ENCODE results near the gene CLEC17A. TPM values are rescaled to one million over a fixed set of nuclear protein-coding genes. Genes with fewer than 3 reads are reported as not detected.

The CLEC17A gene
- total and polyA plus RNA-seq, 2 of the 13 experiments (the other 11 are each of a cell fraction or from before 2014, with no cell fraction given): not detected

GRCh38 chr19:14562660-14563589 is 20.0 kb upstream of the CLEC17A start (continued):
- TF ChIP-seq ZNF704 (CRISPR knock-in tag; IDR thresholded peaks at IDR 0.05; ENCODE audit: borderline replicate concordance) (no peak), ZNF510 (CRISPR knock-in tag; IDR thresholded peaks at IDR 0.05; ENCODE audit: low read depth) (no peak), SRY (CRISPR knock-in tag; IDR thresholded peaks at IDR 0.05) (no peak), ZNF619 (CRISPR knock-in tag; IDR thresholded peaks at IDR 0.05) (no peak), ZBTB42 (CRISPR knock-in tag; IDR thresholded peaks at IDR 0.05) (no peak), IRX3 (CRISPR knock-in tag; IDR thresholded peaks at IDR 0.05; ENCODE audit: borderline replicate concordance, low read depth) (no peak), MLX (CRISPR knock-in tag; IDR thresholded peaks at IDR 0.05) (no peak), ZNF180 (CRISPR knock-in tag; IDR thresholded peaks at IDR 0.05; ENCODE audit: borderline replicate concordance, low read depth) (no peak), GZF1 (CRISPR knock-in tag; IDR thresholded peaks at IDR 0.05) (no peak), ZNF335 (CRISPR knock-in tag; IDR thresholded peaks at IDR 0.05) (no peak), ZNF737 (CRISPR knock-in tag; IDR thresholded peaks at IDR 0.05; ENCODE audit: borderline replicate concordance) (no peak)

- H3K27ac ChIP-seq (ENCODE audit: extremely low read length, insufficient read depth, low read length): no peak overlapping the region
- peaks cover 4 to 19% of the 10 kb centered on the region in 2 experiments; a peak in 3 of 5 replicates for H3K36me3 ChIP-seq (replicated peaks in 1 of 2; ENCODE audit: control insufficient read depth in 1 of 2, insufficient read depth in 2 of 2, low read length in 2 of 2)
- POLR2A ChIA-PET: no interaction called here
- intact Hi-C loops (cut with micrococcal nuclease; ENCODE audit: unreplicated experiment) (no loop called here), in situ Hi-C loops (cut with HindIII; ENCODE audit: extremely low pct_ligation_motif_present, low pct_unique_long_range_greater_than_20kb) (no loop called here)
- no peak overlapping the region for H3K4me3 ChIP-seq (replicated peaks in 1 of 3; ENCODE audit: insufficient read depth in 1 of 3, low read depth in 2 of 3, low read length in 3 of 3)
- no peaks in the 10 kb centered on the region for H3K9me3 ChIP-seq (ENCODE audit: low read length)
- no peaks in the 10 kb centered on the region for H3K27me3 ChIP-seq (ENCODE audit: control insufficient read depth in 1 of 2, insufficient read depth in 2 of 2, low read length in 2 of 2)
- H3K4me1 ChIP-seq (ENCODE audit: insufficient read depth, low read length): peaks cover 3% of the 10 kb centered on the region; the same call in 1 of the 2 replicates
- FAIRE-seq (no peak), DNase-seq (ENCODE audit: low spot score) (no peak), ATAC-seq (no peak; the same call in 2 of the 3 replicates)
- WGBS (ENCODE audit: low lambda C conversion rate): 97% methylated on average over 3 of the region's 16 CpGs
- no peaks in the 10 kb centered on the region; the same call in 1 of the 2 replicates for H4K20me1 ChIP-seq (ENCODE audit: insufficient read depth, low read length)
- CTCF ChIA-PET (ENCODE audit: low intra/inter-chr PET ratio, low total read pairs): no interaction called here
- H3K79me2 ChIP-seq (ENCODE audit: insufficient read depth, low read length): peaks cover 16% of the 10 kb centered on the region
- H2AFZ ChIP-seq (ENCODE audit: low read length): no peak overlapping the region
- TF ChIP-seq ZNF512 (CRISPR knock-in tag; IDR thresholded peaks at IDR 0.05) (no peak), HNF4A (CRISPR knock-in tag; IDR thresholded peaks at IDR 0.05) (no peak)
- BruUV-seq (replicated peaks): no TSS peak
- H3K4me2 ChIP-seq (ENCODE audit: low read depth, low read length): no peak overlapping the region
- no peak overlapping the region for H3K9ac ChIP-seq (ENCODE audit: insufficient read depth, low read depth, low read length)
These were observed 19.3 kb upstream of the CLEC17A start for GRCh38 chr19:14563590-14563926.
